Sigmoid colon (tissue), 7 donors: ENCODE results near the gene PAK1. TPM values are rescaled to one million over a fixed set of nuclear protein-coding genes. Genes with fewer than 3 reads are reported as not detected.

Experiments used
- DNase-seq: peaks from one replicate; pipeline ENCODE4 v3.0.0-alpha.2; 2019
- H3K27ac ChIP-seq, 4 donors: fragments of 200-600 bp; sonication (generic); one replicate each; pipeline ENCODE4 v1.5.1; 2016 to 2019; ENCODE audit warnings: mild to moderate bottlenecking in 1 of 4
- H3K27me3 ChIP-seq, 3 donors: fragments of 200-600 bp; sonication (generic); one replicate each; pipeline ENCODE4 v1.5.1; 2019; ENCODE audit warnings: mild to moderate bottlenecking in 1 of 3
- H3K36me3 ChIP-seq, 4 donors: fragments of 200-600 bp; sonication (generic); one replicate each; pipeline ENCODE4 v1.5.1; 2016 to 2019
- H3K4me1 ChIP-seq, 4 donors: fragments of 200-600 bp; sonication (generic); one replicate each; pipeline ENCODE4 v1.5.1; 2017 to 2019
- H3K4me3 ChIP-seq, 4 donors: fragments of 200-600 bp; sonication (generic); one replicate each; pipeline ENCODE4 v1.5.1; 2017 to 2019; ENCODE audit warnings: mild to moderate bottlenecking in 2 of 4, moderate library complexity in 1 of 4
- H3K9me3 ChIP-seq, 4 donors: fragments of 200-600 bp in 3 of 4; sonication (generic) in 3 of 4; one replicate each; pipeline versions ENCODE4 v1.5.1 to v1.6.1; 2013 to 2019
- EP300 ChIP-seq, 4 donors: sonication (generic); formaldehyde crosslinking; IDR thresholded peaks; one replicate each; pipeline ENCODE4 v1.6.1; 2017; ENCODE audit warnings: antibody characterized with exemption in 4 of 4
- POLR2A ChIP-seq, 2 donors: fragments of 450-650 bp; IDR thresholded peaks; one replicate each; pipeline ENCODE4 v1.6.1; 2016; ENCODE audit warnings: antibody characterized with exemption in 2 of 2, mild to moderate bottlenecking in 2 of 2, moderate library complexity in 2 of 2
- POLR2AphosphoS5 ChIP-seq, 4 donors: sonication (generic); formaldehyde crosslinking; IDR thresholded peaks; one replicate each; pipeline ENCODE4 v1.6.1; 2017; ENCODE audit warnings: antibody characterized with exemption in 4 of 4
- WGBS, 2 donors: extraction: QIAGEN DNeasy Blood & Tissue Kit; methylation state at CpG; one replicate each; pipeline ENCODE4 v1.1.7; 2013; 5-methylcytosine and 5-hydroxymethylcytosine counted together
- intact Hi-C: fragments of 100-400 bp; cut with DNase I; formaldehyde crosslinking; loops from one replicate; pipeline ENCODE4 v1.15.1; 2023
- polyA plus RNA-seq, 3 donors: library from polyadenylated mRNA; stranded (reverse); fragments of 200-250 nt; gene quantifications; one replicate each; pipeline ENCODE4 v1.2.3, GENCODE V29; 2013
- total RNA-seq, 4 donors: library from RNA; depleted of rRNA; stranded (reverse); fragments of >200 nt; gene quantifications; one replicate each; pipeline ENCODE4 v1.1.0, GENCODE V29; 2016
- TF ChIP-seq, protein P1 (sequence below), 4 experiments: fragments of 450-650 bp in 3 of 4; fragments of 200-600 bp in 1 of 4; IDR thresholded peaks; one replicate each; pipeline ENCODE4 v1.5.1; 2016 to 2019; ENCODE audit warnings: antibody characterized with exemption in 4 of 4, mild to moderate bottlenecking in 3 of 4, moderate library complexity in 2 of 4
- donor health status: healthy with polysubstance abuse.
- donor health status: Bipolar disorder and iron deficiency.
- donor health status: healthy.

Gene PAK1
- total and polyA plus RNA-seq, 7 donors, result 24.6 to 79.3 (median 37.7) TPM

DNA sequence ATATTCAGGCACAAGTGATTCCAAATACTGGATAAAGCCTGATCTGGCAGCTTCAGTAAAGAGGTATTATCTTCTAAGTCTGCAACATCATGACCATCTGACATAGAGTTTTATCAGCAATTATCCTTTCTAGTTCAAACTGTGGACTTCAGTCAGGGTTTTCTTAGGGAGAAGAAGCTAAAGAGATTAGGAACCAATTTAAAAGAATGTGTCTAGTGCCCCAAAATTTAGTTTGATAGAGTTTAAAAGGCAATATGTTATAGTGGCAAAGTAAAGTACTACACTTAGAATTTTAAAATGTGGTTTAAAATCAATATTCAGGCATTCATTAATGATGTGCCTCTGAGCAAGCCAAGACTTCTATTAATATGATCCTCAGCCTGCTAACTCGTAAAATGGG is 5.4 kb downstream of the PAK1 start:
- DNase-seq, result no peak
- Histone ChIP-seq H3K27ac (no peak overlapping the region), H3K9me3 (no peaks in the 10 kb centered on the region), H3K36me3 (no peaks in the 10 kb centered on the region), H3K4me1 (peaks cover 0 to 9% (median 0%) of the 10 kb centered on the region in 4 donors), H3K4me3 (no peak overlapping the region), H3K27me3 (no peaks in the 10 kb centered on the region)
- WGBS, 2 donors, result 60 to 90% methylated on average over 1 of the region's 1 CpG
- TF ChIP-seq POLR2A (IDR thresholded peaks at IDR 0.05) (no peak), EP300 (IDR thresholded peaks at IDR 0.05) (no peak), POLR2AphosphoS5 (IDR thresholded peaks at IDR 0.05) (no peak)
- TF ChIP-seq, protein P1, sequence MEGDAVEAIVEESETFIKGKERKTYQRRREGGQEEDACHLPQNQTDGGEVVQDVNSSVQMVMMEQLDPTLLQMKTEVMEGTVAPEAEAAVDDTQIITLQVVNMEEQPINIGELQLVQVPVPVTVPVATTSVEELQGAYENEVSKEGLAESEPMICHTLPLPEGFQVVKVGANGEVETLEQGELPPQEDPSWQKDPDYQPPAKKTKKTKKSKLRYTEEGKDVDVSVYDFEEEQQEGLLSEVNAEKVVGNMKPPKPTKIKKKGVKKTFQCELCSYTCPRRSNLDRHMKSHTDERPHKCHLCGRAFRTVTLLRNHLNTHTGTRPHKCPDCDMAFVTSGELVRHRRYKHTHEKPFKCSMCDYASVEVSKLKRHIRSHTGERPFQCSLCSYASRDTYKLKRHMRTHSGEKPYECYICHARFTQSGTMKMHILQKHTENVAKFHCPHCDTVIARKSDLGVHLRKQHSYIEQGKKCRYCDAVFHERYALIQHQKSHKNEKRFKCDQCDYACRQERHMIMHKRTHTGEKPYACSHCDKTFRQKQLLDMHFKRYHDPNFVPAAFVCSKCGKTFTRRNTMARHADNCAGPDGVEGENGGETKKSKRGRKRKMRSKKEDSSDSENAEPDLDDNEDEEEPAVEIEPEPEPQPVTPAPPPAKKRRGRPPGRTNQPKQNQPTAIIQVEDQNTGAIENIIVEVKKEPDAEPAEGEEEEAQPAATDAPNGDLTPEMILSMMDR (IDR thresholded peaks at IDR 0.05), result no peak
- intact Hi-C loops, result no loop called here

DNA sequence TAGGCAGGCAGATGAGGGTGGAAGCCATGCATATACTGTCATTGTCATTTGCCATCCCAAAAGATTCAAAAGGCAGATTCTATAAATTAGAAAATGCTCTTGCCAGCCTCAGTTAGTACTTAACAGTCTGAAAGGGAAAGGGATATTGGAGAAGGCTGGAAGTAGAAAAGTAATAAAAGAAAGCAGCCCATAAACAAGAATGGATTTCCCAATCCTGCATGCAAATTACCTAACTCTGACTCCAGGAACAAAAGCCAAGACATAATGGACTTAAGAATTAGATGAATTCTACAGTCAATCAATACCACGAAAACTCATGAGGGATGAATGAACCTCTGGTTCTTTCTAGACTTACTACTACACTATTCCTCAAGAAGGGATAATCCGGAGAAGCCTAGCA is 5.9 kb downstream of the PAK1 start:
- Histone ChIP-seq H3K4me1 (peaks cover 0 to 4% (median 0%) of the 10 kb centered on the region in 4 donors), H3K9me3 (no peaks in the 10 kb centered on the region), H3K4me3 (no peak overlapping the region), H3K27ac (no peak overlapping the region), H3K36me3 (no peaks in the 10 kb centered on the region), H3K27me3 (no peaks in the 10 kb centered on the region)
- TF ChIP-seq POLR2A (IDR thresholded peaks at IDR 0.05) (no peak), POLR2AphosphoS5 (IDR thresholded peaks at IDR 0.05) (no peak), EP300 (IDR thresholded peaks at IDR 0.05) (no peak)
- TF ChIP-seq, protein P1 (IDR thresholded peaks at IDR 0.05), result no peak
- WGBS, 2 donors, result 77 to 79% methylated on average over 2 of the region's 2 CpGs
- DNase-seq, result no peak
- intact Hi-C loops, result no loop called here

DNA sequence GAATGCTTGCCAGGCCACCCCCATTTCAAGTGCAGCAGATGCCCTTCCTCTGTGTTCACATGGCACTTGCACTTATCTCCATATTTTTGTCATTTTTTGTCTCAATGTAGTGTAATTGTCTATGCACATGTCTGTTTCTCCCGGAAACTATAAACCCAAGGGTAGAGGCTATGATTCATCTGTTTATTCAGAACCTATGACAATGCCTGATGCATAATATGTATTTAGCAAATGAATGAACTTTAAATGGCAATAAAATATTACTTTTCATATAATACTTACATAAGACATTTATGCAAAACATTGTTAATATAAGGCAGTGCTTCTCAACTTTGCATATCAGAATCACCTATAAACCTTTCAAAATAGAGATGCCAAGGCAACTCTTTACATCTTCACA is 6.7 kb downstream of the PAK1 start:
- Histone ChIP-seq H3K27ac (no peak overlapping the region), H3K4me1 (no peaks in the 10 kb centered on the region), H3K27me3 (no peaks in the 10 kb centered on the region), H3K4me3 (no peak overlapping the region), H3K36me3 (no peaks in the 10 kb centered on the region), H3K9me3 (no peaks in the 10 kb centered on the region)
- no peak for DNase-seq
- TF ChIP-seq POLR2AphosphoS5 (IDR thresholded peaks at IDR 0.05) (no peak), EP300 (IDR thresholded peaks at IDR 0.05) (no peak), POLR2A (IDR thresholded peaks at IDR 0.05) (no peak)
- TF ChIP-seq, protein P1 (IDR thresholded peaks at IDR 0.05), result no peak
- 22 to 73% methylated on average over 1 of the region's 1 CpG for WGBS, 2 donors
- intact Hi-C loops, result no loop called here

DNA sequence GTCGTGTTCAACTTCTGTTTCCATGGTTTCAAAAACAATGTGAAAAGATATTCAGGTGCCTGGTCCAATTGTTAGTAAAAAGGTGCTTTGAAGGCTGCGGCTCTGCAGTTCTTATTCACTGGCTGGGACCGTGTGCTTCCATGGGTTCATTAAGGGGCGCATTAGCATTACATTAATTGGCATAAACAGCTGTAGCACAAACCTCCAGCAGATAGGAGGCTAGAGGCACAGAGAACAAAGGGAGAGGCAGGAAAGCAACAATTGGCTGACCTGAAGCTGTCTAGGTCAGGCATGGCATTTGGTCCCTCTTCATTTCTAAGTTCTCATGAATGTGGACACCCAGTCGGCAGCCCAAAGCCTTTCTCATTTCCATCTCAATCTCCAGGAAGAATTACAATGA is 16.6 kb downstream of the PAK1 start:
- Histone ChIP-seq H3K9me3 (no peaks in the 10 kb centered on the region), H3K36me3 (no peaks in the 10 kb centered on the region), H3K27ac (no peak overlapping the region), H3K27me3 (no peaks in the 10 kb centered on the region), H3K4me1 (no peaks in the 10 kb centered on the region), H3K4me3 (no peak overlapping the region)
- no peak for TF ChIP-seq EP300 (IDR thresholded peaks at IDR 0.05)
- DNase-seq, result no peak
- WGBS, 2 donors, result 74 to 82% methylated on average over 5 of the region's 5 CpGs
- intact Hi-C loops, result no loop called here

DNA sequence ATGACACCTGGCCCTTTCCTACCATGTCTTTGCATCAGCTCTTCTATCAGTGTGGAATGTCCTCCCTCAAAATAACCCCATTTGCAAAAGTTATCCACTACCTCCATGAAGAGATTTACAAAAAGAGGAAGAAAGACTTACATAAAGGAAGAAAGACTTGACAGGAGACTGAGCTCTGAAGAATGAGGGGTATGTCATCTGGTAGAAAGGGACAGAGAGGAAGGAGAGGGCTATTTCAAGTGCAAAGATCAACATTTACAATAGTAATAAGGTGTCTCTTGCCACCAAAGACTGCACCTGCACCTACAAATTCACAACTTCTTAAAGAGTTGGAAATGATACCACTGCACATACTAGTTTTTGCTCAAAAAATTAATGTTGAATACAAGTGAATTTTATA is 18.2 kb downstream of the PAK1 start:
- H3K4me1 ChIP-seq, result no peaks in the 10 kb centered on the region
- intact Hi-C loops, result no loop called here
- H3K4me3 ChIP-seq, result no peak overlapping the region
- no peak overlapping the region for H3K27ac ChIP-seq
- no peaks in the 10 kb centered on the region for H3K27me3 ChIP-seq
- H3K9me3 ChIP-seq, result no peaks in the 10 kb centered on the region
- DNase-seq, result no peak
- no peak for TF ChIP-seq EP300 (IDR thresholded peaks at IDR 0.05)
- TF ChIP-seq POLR2A (IDR thresholded peaks at IDR 0.05), result no peak
- TF ChIP-seq, protein P1 (IDR thresholded peaks at IDR 0.05), result no peak
- no peak for TF ChIP-seq POLR2AphosphoS5 (IDR thresholded peaks at IDR 0.05)
- no peaks in the 10 kb centered on the region for H3K36me3 ChIP-seq
